ENCODE data around the gene ARHGAP30. TPM values are rescaled to one million over a fixed set of nuclear protein-coding genes. Genes with fewer than 3 reads are reported as not detected.

The ARHGAP30 gene
- total RNA-seq, 2 donors from 2014 or later, result 3.2 to 5.3 TPM

- TF ChIP-seq CTCF (IDR thresholded peaks at IDR 0.05) (no peak), POLR2AphosphoS5 (IDR thresholded peaks at IDR 0.05) (no peak), POLR2A (IDR thresholded peaks at IDR 0.05) (no peak)
- no peak for DNase-seq (ENCODE audit: low spot score)
- Histone ChIP-seq H3K27ac (peak overlapping the region; percentile 86 to 95), H3K27me3 (replicated peaks; ENCODE audit: insufficient read depth) (no peaks in the 10 kb centered on the region), H3K4me1 (replicated peaks) (peaks cover 3% of the 10 kb centered on the region), H3K9me3 (no peaks in the 10 kb centered on the region), H3K4me3 (peak overlapping the region; percentile 85 to 91), H3K36me3 (peaks cover 6% of the 10 kb centered on the region in 2 donors)
- intact Hi-C loops (cut with DNase I), result no loop called here
Measured at GRCh38 chr1:161044535-161044907, 25.2 kb downstream of the ARHGAP30 start.

DNA sequence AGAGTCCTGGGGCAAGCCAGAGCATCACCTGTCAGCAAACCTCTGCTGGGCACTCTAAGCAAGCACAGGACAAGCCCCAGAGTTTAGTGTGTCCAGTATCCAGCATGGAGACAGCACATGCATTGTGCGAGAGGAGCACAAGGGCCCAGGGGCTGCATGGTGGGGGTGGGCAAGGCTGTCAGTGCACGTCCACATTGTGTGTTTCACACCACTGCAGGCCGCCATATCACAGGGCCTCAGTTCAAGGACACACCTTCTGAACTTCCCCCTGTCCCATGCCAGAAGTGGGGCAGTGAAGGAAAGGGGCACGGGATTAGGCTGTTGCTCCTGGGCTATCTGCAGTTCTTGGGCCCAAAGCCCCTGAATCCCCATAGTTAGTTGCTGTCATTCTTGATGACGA, 30.1 kb downstream of the ARHGAP30 start:
- H3K4me1 ChIP-seq (replicated peaks), result peaks cover 3% of the 10 kb centered on the region
- intact Hi-C loops (cut with DNase I), result no loop called here
- TF ChIP-seq CTCF (IDR thresholded peaks at IDR 0.05), result no peak
- no peak for TF ChIP-seq POLR2AphosphoS5 (IDR thresholded peaks at IDR 0.05)
- TF ChIP-seq POLR2A (IDR thresholded peaks at IDR 0.05), result no peak
- H3K27ac ChIP-seq, result peak overlapping the region; percentile 86 to 87
- 90% methylated on average over 5 of the region's 5 CpGs for WGBS
- H3K27me3 ChIP-seq (replicated peaks; ENCODE audit: insufficient read depth), result no peaks in the 10 kb centered on the region
- no peak overlapping the region for H3K4me3 ChIP-seq
- H3K36me3 ChIP-seq, result peaks cover 6% of the 10 kb centered on the region in 2 donors
- H3K9me3 ChIP-seq, result no peaks in the 10 kb centered on the region
- no peak for DNase-seq (ENCODE audit: low spot score)

- Histone ChIP-seq H3K4me3 (peak overlapping the region; percentile 56 to 74), H3K27me3 (replicated peaks; ENCODE audit: insufficient read depth) (no peaks in the 10 kb centered on the region), H3K36me3 (peaks cover 6% of the 10 kb centered on the region in 2 donors), H3K9me3 (no peaks in the 10 kb centered on the region), H3K27ac (peak overlapping the region; percentile 86 to 87), H3K4me1 (replicated peaks) (peaks cover under 1% of the 10 kb centered on the region)
- DNase-seq (ENCODE audit: low spot score), result no peak
- TF ChIP-seq POLR2AphosphoS5 (IDR thresholded peaks at IDR 0.05) (no peak), POLR2A (IDR thresholded peaks at IDR 0.05) (no peak), CTCF (IDR thresholded peaks at IDR 0.05) (no peak)
- intact Hi-C loops (cut with DNase I), result no loop called here
- 2% methylated on average over 3 of the region's 3 CpGs for WGBS
Measured at GRCh38 chr1:161039154-161039545, 30.5 kb downstream of the ARHGAP30 start.

- TF ChIP-seq POLR2A (IDR thresholded peaks at IDR 0.05), result peak; percentile 73
- TF ChIP-seq POLR2AphosphoS5 (IDR thresholded peaks at IDR 0.05), result peak; percentile 52
- peak in 2 of 4 experiments; percentile 11 to 19 for TF ChIP-seq CTCF (IDR thresholded peaks at IDR 0.05)
Measured at GRCh38 chr1:161038523-161039153, 31.1 kb downstream of the ARHGAP30 start, which contains the start of gene TSTD1. Gene TSTD1, minus strand, starts transcription at chr1:161038964. Its CDS starts 75 bp downstream, at chr1:161038889.

More at GRCh38 chr1:161038523-161039153, 31.1 kb downstream of the ARHGAP30 start, which contains the start of gene TSTD1:
- Histone ChIP-seq H3K27ac (peak within 1 kb of the TSS; percentile 86 to 87), H3K9me3 (no peaks in the 10 kb centered on the region), H3K4me3 (peak within 1 kb of the TSS; percentile 56 to 74), H3K4me1 (replicated peaks) (no peaks in the 10 kb centered on the region), H3K36me3 (peaks cover 6% of the 10 kb centered on the region in 2 donors), H3K27me3 (replicated peaks; ENCODE audit: insufficient read depth) (no peaks in the 10 kb centered on the region)
- intact Hi-C loops (cut with DNase I), result no loop called here
- WGBS, result 17% methylated on average over 46 of the region's 54 CpGs
- DNase-seq (ENCODE audit: low spot score), result peak; percentile 74

All from prostate gland (tissue), 2 donors.